Adrenal gland (tissue), 12 donors: ENCODE measurements around the gene REG3G. TPM values are rescaled to one million over a fixed set of nuclear protein-coding genes. Genes with fewer than 3 reads are reported as not detected.

ENCODE experiments used
- DNase-seq, 7 donors: peaks; one replicate each; pipeline ENCODE4 v3.0.0-alpha.2; 2019 to 2020
- H3K27ac ChIP-seq, 5 donors: fragments of 200-600 bp; sonication (generic) in 4 of 5; 1 replicate in 3 of 5; 2 replicates in 2 of 5; pipeline versions ENCODE4 v1.5.1 to v1.8.0; 2016 to 2020; ENCODE audit warnings: mild to moderate bottlenecking in 1 of 5
- H3K27me3 ChIP-seq: fragments of 200-600 bp; 2 replicates; pipeline ENCODE4 v1.8.0; 2021
- H3K36me3 ChIP-seq, 2 donors: fragments of 200-600 bp; replicated peaks in 1 of 2; 1 replicate in 1 of 2; 2 replicates in 1 of 2; pipeline versions ENCODE4 v1.5.1 to v1.8.0; 2018 to 2022
- H3K4me1 ChIP-seq, 2 donors: fragments of 200-600 bp; replicated peaks in 1 of 2; 1 replicate in 1 of 2; 2 replicates in 1 of 2; pipeline versions ENCODE4 v1.5.1 to v1.8.0; 2018 to 2021
- H3K4me3 ChIP-seq, 4 donors: fragments of 200-600 bp; sonication (generic) in 3 of 4; one replicate each; pipeline ENCODE4 v1.5.1; 2016 to 2018
- H3K9me3 ChIP-seq, 3 donors: fragments of 200-600 bp; sonication (generic) in 1 of 3; replicated peaks in 1 of 3; 1 replicate in 2 of 3; 2 replicates in 1 of 3; pipeline versions ENCODE4 v1.5.1 to v1.8.0; 2016 to 2021
- CTCF ChIP-seq, 6 experiments: fragments of 450-650 bp in 4 of 6; fragments of 200-600 bp in 2 of 6; sonication (generic) in 1 of 6; IDR thresholded peaks; 1 replicate in 5 of 6; 2 replicates in 1 of 6; pipeline versions ENCODE4 v1.5.1 to v1.8.0; 2016 to 2021; ENCODE audit warnings: antibody characterized with exemption in 6 of 6, mild to moderate bottlenecking in 2 of 6, moderate library complexity in 1 of 6
- POLR2A ChIP-seq, 2 donors: fragments of 450-650 bp; IDR thresholded peaks; one replicate each; pipeline ENCODE4 v1.6.1; 2017; ENCODE audit warnings: antibody characterized with exemption in 2 of 2, mild to moderate bottlenecking in 2 of 2, moderate library complexity in 1 of 2
- WGBS, 4 donors: extraction: QIAGEN DNeasy Blood & Tissue Kit in 2 of 4; methylation state at CpG; one replicate each; pipeline versions ENCODE4 v1.1.5 to v1.1.7; 2013 to 2017; 5-methylcytosine and 5-hydroxymethylcytosine counted together
- intact Hi-C, 2 donors: fragments of 100-400 bp; cut with DNase I; formaldehyde crosslinking; loops; one replicate each; pipeline versions ENCODE4 v1.14.1 to v1.15.0; 2022 to 2023
- polyA plus RNA-seq, 3 donors: library from polyadenylated mRNA; stranded (reverse); fragments of 200-250 nt in 2 of 3; fragments of 350-450 nt in 1 of 3; fragmentation: Illumina TruSeq in 1 of 3; extraction: RNeasy Lipid Tissue Mini Kit (QIAGEN cat#74804) in 1 of 3; gene quantifications; one replicate each; pipeline ENCODE4 v1.2.3, GENCODE V29; 2013 to 2014
- total RNA-seq, 9 donors: library from RNA; depleted of rRNA in 4 of 9; stranded (reverse); fragments of >200 nt in 4 of 9; fragments of 120-200 nt in 1 of 9; fragmentation: NEBNext Ultra II Directional in 1 of 9; extraction: Animal tissue kit (Norgen Biotek cat#: 25700) in 1 of 9; gene quantifications; one replicate each; pipeline versions ENCODE4 v1.1.0 to v1.2.4, GENCODE V29; 2013 to 2023
- donor health status: healthy with polysubstance abuse.
- donor health status: Bipolar disorder and iron deficiency.
- donor health status: DM: yes; HTN: yes; CAD: no.
- donor health status: DM: no; HTN: no; CAD: no.
- donor health status: DM: no; HTN: no; CAD: no.
- donor health status: DM: yes; HTN: yes; CAD: no.

REG3G gene
- total and polyA plus RNA-seq, 12 donors: 1.5 to 150 (median 10.1) TPM; not detected in 1

- Histone ChIP-seq H3K36me3 (no peaks in the 10 kb centered on the region), H3K4me1 (no peaks in the 10 kb centered on the region), H3K27ac (no peak overlapping the region), H3K4me3 (no peak overlapping the region), H3K27me3 (no peaks in the 10 kb centered on the region), H3K9me3 (no peaks in the 10 kb centered on the region)
- no peak for DNase-seq
- intact Hi-C loops: no loop called here
- TF ChIP-seq CTCF (IDR thresholded peaks at IDR 0.05): no peak
- TF ChIP-seq POLR2A (IDR thresholded peaks at IDR 0.05): no peak
- 59 to 88% (median 75%) methylated on average over 4 of the region's 4 CpGs for WGBS, 4 donors
Observed at GRCh38 chr2:79011496-79011895, 14.0 kb upstream of the REG3G start.

DNA sequence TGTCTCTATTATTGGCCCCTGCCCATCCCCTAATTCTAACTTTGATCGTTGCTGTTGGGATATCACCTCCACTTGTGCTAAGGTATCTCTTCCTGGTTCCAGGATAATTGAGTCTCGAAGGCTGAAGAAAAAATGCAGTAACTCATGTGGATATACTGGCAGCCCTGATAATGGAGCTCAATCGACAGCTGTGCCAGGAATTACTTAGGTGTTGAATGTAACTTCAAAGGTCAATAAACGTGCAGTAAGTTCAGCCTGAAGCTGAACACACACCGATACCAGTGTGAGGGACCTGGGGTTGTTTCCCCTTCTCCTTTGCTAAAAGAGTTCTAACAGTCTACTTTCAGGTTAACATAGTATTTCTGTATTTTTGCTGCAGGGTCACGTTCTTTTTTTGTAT, 11.9 kb upstream of the REG3G start:
- no peak for DNase-seq
- WGBS, 4 donors: 68 to 73% (median 71%) methylated on average over 6 of the region's 6 CpGs
- Histone ChIP-seq H3K27me3 (no peaks in the 10 kb centered on the region), H3K27ac (no peak overlapping the region), H3K36me3 (no peaks in the 10 kb centered on the region), H3K4me3 (no peak overlapping the region), H3K9me3 (no peaks in the 10 kb centered on the region), H3K4me1 (no peaks in the 10 kb centered on the region)
- TF ChIP-seq CTCF (IDR thresholded peaks at IDR 0.05): no peak
- no peak for TF ChIP-seq POLR2A (IDR thresholded peaks at IDR 0.05)
- intact Hi-C loops: no loop called here

DNA sequence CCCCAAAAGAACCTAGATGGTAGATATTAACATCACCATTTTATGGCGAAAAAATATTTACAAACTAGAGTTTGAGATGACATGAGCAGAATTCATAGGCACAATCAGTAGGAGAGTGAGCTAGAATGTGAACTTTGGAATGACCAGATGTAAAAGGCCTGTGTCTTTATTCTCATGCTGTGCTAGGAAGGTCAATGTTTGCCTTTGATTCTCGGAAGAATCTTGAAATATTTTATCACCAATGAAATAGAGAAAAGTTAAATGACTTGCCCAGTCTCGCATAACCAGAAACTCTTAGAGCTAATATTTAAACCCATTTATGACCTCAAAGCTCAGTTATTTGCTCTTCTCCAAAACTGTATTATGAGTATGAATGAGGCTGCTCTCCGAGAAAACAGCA, 9.2 kb upstream of the REG3G start:
- DNase-seq: no peak
- intact Hi-C loops: no loop called here
- H3K27me3 ChIP-seq: no peaks in the 10 kb centered on the region
- H3K4me3 ChIP-seq: no peak overlapping the region
- H3K4me1 ChIP-seq: no peaks in the 10 kb centered on the region
- no peak overlapping the region for H3K27ac ChIP-seq
- 74 to 87% (median 86%) methylated on average over 4 of the region's 4 CpGs for WGBS, 4 donors
- TF ChIP-seq CTCF (IDR thresholded peaks at IDR 0.05): no peak
- TF ChIP-seq POLR2A (IDR thresholded peaks at IDR 0.05): no peak
- H3K36me3 ChIP-seq: no peaks in the 10 kb centered on the region
- H3K9me3 ChIP-seq: no peaks in the 10 kb centered on the region

GRCh38 chr2:79026061-79026460, 559 bp downstream of the REG3G start:
- Histone ChIP-seq H3K4me1 (peaks cover 0 to 7% of the 10 kb centered on the region in 2 donors), H3K27me3 (no peaks in the 10 kb centered on the region), H3K36me3 (no peaks in the 10 kb centered on the region), H3K4me3 (no peak overlapping the region), H3K27ac (no peak overlapping the region), H3K9me3 (no peaks in the 10 kb centered on the region)
- 72 to 87% (median 84%) methylated on average over 4 of the region's 4 CpGs for WGBS, 4 donors
- DNase-seq: no peak
- intact Hi-C loops: no loop called here
- no peak for TF ChIP-seq CTCF (IDR thresholded peaks at IDR 0.05)
